SHP77 treated with DMSO at 0.1 percent for 48 hours (cell line): ENCODE measurements around the gene LTBP1.
"Not testable (repeated sequence)": the region's sequence is repeated elsewhere in the genome, so short reads cannot be mapped to it uniquely, and the experiment has no call there.

Experiments used
- DNase-seq: peaks from one replicate; lab custom pipeline; 2025; lab: John Stamatoyannopoulos, UW

The LTBP1 gene

DNA sequence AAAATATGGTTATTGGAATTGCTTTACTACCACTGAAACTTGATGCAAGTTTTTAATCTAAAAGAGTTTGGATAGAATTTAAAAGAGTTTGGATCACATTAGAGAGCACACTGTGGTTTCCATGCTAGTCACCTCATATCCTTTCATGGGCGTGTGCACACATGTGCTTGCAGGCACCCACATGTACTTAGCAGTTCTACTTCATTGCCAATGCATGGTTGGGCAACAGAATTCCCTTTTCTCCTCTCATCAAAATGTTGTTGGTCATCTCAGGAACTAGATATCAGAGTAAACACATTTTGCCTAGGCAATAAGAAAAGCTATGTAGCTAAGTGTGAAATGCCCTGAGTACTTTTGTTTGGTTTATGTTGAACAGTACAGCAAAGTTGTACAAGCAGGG, 275.6 kb downstream of the LTBP1 start:
- no peak for DNase-seq

DNA sequence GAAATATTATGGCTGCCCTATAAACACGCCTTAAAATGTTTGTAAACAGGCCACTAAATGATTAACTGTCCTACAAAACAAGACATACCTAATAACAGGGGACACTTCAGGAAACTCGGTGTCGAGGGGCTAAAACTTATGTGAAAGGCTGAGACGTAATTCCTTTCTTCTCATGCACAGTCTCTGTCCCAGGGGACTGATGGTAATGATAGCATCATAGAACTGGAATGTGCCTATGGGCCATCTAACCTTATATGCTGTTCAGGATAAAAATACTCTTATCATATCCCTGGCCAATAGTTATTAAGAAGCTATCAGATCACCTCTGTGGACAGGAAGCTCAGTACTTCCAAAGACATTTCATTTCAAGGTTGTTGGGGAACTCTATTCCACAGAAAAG, 277.1 kb downstream of the LTBP1 start:
- no peak for DNase-seq

DNA sequence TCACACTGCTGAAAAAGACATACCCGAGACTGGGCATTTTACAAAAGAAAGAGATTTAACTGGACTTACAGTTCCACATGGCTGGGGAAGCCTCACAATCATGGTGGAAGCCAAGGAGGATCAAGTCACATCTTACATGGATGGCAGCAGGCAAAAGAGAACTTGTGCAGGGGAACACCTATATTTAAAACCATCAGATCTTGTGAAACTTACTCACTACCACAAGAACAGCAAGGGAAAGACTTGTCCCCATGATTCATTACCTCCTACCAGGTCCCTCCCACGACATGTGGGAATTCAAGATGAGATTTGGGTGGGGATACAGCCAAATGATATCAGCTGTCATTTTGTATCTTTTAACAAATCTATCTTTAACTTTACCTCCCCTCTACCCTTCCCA, 278.6 kb downstream of the LTBP1 start:
- no peak for DNase-seq

DNA sequence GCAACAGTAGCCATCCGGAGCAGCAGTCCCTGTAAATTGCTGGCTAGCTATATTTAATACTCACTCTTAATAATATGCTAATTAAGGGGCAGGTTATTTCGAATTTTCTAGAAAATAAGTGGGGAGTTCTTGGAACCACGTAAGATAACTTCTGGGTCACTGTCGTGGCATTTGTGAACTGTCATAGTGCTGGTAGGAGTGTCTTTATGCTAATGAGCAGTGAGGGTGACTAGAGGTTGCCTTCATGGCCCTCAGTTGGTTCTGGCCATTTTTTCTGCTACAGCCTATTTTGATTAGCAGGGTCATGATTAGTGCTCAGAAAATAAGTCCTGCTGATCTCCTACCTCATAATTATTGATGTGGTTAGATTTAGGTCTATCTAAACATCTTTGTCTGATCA, 279.8 kb downstream of the LTBP1 start:
- DNase-seq, result no peak

DNA sequence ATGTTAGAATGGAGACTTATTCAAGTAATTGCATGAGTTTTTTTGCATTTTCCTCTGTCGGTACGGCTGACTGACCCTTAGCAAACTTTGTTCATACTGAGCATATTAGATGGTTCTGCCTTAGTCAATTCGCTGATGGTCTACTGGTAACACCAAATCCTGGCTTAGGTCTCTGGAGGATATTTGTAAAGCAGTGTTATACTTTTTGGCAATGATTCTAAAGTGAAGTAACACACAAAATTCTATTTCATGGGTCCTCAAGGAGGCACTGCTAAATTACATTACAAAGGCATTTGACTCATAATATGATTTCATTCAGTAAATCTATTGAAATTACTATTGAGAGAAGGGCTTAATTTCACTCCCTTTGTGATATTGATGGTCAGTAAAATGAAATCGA, 282.9 kb downstream of the LTBP1 start:
- DNase-seq, result no peak

DNA sequence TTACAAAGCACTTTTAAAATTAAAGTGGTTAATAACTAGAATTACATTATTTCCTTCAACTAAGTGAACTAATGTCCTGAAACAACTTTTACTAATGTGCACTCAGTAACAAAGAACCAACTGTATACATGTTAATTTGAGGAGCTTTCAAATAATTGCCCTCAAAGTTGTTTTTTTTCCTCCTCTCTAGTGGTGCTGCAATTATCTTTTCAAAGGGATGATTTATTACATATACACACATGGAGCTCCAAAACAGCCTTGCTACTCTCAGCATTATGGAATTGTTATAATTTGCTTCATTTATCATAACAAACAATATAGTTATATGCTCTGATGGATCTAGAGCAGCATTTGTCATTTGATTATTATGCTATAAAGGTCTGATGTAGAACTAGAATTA, 283.4 kb downstream of the LTBP1 start:
- no peak for DNase-seq

DNA sequence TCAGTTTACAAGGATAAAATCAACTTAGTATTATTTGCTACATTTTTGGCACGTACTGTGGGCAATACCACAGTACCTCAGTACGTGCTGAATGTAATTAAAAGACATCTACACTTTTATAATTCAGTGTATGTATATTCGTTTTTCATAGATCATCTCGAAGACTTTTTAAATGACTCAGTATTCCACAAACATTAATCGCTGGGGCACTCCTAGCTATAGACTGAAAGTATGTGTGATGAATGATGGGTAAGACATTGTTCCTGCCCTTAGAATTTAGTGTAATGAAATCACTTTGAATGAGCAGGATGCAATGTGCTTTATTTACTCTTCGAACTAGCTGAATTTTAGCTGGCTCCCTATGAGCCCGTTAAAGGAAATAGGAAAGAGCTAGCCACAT, 284.1 kb downstream of the LTBP1 start:
- DNase-seq, result no peak

DNA sequence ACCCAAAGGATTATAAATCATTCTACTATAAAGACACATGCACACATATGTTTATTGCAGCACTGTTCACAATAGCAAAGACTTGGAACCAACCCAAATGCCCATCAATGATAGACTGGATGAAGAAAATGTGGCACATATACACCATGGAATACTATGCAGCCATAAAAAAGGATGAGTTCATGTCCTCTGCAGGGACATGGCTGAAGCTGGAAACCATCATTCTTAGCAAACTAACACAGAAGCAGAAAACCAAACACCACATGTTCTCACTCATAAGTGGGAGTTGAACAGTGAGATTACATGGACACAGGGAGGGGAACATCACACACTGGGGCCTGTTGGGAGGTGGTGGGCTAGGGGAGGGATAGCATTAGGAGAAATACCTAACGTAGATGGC, 288.8 kb downstream of the LTBP1 start:
- not testable (repeated sequence) for DNase-seq

DNA sequence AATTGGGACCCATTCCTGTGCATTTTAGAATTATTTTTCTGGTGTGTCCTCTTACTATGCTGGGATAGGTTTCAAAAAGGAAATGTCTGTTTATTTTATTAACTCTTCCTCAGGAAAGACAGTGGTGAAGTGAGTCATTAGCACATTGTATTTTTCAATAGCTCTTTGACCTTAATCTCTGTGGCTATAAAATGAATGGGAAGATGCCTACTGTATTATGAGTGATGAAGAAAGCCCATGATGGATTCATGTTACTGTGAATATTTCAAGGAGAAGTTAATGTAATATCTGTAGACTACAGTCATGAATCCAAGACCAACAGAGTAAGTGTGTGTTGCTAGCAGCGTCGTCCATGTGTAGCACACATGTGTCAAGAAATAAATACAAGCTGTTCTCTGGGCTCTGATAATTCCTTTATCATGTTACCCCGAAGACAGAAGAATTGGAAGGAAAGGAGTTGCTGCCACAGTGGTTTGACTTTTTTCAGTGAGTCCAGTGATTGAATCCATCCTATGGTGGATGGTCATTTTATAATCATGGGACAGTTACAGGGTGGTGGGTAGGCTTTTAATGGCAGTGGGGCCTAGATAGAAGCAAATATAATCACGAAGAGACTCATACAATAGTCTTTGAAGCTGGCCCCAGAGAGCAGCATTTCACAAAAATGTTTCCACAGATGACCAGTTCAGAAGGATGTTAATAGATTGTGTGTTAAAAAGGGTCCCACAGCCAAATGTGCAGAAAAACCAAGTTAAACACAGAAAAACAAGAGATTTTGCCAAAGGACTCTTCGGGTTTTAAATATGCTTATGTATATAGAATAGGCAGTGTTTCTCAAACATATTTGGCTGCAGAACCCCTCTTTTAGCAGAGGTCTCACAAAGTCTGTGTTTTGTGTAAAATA, 290.0 kb downstream of the LTBP1 start:
- DNase-seq, result no peak

DNA sequence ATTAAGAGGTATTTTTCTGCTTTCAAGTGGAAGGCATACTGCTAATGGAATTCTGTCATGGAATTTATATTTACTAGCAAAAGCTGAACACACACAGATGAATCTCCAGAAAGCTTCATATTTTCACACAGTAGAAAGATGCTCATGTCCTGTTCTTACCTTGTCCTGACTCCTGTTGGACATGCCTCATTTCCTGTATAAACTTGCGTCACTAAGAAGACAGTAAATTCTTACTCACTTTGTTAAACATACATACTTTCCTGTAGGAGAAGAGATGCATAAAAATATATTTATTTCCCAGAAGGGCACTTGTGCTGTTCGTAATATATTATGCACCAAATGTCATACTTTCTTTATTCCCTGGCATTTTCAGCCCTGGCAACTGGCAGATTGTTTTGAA, 291.4 kb downstream of the LTBP1 start:
- DNase-seq, result no peak

DNA sequence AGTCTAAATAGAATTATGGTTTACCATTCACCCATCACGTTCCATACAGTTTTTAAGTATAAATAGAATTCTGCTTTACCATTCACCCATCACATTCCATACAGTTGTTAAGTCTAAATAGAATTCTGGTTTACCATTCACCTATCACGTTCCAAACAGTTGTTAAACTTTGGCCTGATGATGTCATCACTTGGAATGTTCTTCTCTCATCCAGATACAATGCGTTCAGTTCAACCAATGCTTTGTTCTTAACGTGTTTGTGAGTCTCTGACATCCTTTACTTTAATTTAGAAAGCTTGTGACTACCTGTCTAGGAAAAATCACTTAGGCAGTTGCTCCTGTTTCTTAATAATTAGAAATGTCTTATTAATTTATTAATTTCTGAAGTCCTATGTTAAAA, 293.4 kb downstream of the LTBP1 start:
- DNase-seq, result no peak

DNA sequence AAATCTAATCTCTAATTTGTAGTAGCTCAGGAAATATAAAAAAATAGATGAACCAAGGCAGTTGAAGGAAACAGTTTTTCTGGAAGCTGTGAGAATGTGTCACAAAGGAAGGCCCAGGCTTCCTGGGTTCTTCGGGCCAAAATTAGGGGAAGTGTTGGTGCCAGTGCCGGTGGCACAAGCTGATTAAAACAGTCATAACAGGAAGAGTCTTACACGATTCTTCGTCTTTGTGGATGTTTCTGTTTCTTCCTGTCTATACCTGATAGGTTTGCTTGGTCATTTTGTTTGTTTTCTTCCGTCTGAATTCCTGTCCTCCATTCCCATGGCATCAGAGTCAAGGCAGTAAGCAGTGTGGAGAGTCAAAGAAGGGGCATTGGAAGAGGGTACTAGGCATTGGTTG, 294.3 kb downstream of the LTBP1 start:
- no peak for DNase-seq

DNA sequence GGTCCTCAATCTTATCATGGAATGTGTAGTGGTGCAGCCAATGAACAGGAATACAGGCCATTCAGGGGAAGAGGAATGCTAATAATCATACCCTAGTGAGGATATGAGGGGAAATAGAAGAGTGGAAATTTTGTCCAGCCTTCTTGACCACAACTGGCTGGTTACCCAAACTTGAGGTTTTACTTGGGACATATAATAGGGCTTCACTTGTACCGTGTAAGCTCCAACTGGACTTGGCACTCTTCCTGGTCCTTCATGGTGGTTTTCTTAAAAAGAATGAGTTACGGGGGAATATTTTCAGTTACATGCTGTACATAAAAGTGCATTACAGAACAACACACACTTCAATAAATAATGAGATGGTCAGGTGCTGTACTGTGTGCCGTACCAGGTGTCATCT, 294.8 kb downstream of the LTBP1 start:
- DNase-seq, result no peak

DNA sequence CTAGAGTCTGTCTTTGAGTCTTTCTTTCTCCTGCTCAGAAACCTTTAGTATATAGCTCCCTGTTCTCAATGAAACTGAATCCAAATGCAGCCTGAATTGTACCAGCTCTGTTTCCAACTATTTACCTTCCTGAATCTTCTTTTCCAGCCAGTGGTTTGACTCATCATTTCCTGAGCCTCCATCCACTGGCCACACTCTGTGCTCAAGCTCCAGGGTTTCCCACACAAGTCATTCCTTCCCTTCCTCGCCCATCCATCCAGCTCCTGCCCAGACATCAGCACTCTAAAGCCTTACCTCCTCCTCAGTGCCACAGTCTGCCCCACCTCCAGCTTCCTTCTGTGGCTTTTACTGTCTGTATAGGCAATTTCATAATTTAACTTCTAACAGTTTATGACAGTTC, 296.1 kb downstream of the LTBP1 start:
- no peak for DNase-seq

DNA sequence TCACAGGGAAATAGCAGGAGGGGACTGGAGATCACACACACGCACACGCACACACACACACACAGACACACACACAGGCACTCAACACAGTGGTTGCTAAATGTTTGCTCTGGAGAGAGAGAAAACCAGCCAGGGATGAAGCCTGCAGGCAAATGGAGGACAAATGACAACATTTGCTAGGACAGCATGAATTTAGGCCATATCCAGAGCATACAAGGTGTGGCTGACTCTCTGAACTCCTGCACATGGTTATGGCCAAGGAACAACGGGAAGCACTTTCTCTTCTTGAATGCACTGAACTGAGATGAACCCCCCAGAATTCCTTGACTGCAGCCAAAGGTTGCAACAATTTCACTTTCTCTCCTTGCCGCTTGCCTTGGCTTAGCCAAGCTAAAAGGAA, 299.7 kb downstream of the LTBP1 start:
- no peak for DNase-seq

DNA sequence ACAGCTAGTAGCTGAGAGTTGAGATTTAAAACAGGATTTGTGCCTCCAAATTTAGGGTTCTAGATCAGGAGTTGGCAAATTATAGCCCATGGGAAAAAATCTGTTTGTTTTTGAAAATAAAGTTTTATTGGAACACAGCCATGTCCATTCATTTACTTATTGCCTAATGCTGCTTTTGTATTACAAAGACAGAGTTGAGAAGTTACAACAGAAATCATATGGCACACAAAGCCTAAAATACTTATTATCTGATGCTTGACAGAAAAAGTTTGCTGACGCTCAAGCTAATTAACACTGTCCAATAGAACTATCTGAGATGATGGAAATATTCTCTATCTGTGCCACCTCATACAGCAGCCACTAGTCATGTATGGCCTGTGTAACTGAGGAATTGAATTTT, 300.6 kb downstream of the LTBP1 start:
- no peak for DNase-seq

DNA sequence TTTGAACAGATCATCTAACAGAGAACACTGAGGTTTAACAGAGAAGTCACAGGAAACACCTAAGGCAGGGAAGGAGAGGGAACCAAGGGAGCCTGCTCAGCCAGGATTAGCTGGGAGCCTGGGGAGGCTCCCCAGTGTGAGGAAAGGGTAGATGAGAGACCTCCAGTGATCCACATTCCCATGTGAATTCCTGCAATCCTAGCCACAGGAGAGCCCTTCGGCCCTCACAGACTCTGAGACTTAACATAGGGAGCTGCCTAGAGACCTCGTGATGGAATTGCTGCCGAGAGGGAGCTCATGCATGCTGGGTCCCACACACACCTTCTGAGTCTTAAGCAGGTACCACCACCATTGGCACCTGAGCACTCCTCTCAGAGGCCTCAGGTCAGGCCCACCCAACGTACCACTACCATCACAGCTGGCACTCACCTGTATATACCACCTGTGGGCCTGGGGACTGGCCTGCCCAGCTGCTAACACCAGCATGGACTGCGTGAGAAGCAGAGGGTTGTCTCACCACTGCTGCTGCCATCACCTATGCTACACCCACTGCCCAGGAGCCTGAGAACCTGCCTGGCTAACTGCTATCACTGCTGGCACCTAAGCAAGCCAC, 303.8 kb downstream of the LTBP1 start:
- DNase-seq, result no peak

DNA sequence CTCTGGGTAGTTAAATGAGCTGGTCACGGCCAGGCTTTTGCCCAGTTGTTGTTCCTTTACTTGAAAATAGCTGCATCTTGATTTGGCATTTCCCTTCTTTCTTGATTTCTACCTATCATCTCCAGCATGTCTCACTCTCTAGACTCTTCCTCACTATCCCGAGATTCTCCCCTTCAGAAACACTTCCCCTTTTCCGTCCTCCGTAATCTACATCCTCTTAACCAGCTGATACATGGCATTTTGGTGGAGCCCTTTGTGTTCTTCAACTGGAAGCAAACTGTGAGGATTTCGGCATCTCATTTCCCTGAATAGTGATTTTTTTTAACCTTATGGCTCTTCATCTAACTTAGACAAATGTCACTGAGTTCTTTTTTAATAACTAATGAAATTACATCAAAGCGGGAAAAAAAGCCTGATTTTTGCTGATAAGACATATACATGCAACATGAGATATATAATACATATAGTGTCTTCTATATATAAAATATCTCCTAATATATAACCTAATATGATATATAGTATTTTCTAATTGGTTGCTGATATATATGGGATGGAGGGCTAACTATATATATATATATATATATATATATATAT, 309.5 kb downstream of the LTBP1 start:
- DNase-seq, result no peak

DNA sequence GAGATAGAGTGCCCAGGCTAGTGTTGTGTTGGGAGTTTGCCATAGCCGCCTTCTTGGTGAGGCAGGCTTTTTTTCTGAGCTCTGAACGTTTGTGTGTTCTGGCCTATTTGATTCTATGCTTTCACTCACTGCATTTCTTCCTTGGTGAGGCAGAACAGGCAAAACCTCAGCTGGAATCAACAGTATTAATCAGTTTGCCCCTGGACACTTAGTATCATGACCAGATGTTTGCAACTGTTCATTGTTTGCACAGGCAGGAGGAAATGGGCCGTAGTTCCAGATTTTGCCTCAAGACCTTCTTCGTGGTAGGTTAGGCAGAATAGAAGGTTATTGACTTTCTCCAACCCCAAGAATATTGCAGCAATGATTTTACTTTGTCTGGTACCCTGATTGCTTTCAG, 311.6 kb downstream of the LTBP1 start:
- DNase-seq, result no peak

DNA sequence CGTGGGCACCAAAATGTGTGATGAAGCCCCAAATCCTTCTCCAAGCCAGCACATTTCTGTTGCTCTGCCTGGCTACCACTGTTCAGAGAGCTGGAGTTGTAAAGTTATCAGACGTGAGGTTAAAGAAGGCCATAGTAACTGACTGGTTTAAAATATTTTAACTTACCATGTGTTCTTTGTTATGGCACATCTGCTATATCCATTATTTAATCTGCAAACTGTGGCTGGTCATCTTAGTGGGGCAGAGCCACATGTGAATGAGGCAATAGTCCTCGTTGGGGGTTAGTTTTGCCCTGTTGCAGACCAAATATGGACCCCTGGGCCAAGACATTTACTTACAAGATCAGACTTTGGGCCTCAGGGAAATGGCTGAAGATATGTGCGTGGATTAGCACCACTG, 315.3 kb downstream of the LTBP1 start:
- no peak for DNase-seq

DNA sequence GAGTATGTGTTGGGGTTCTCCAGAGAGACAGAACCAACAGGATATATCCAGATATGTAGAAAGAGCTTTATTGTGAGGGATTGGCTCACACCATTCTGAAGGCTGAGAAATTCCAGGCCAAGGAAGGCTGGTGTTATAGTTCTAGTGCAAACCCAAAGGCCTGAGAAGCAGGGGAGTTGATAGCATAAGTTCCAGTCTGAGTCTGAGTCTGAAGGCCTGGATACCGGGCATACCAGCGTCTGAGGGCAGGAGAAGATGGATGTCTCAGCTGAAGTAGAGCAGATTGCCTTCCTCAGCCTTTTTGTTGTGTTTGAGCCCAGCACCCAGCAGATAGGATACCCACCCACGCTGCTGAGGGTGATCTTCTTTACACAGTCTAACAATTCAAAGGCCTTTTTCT, 318.0 kb downstream of the LTBP1 start:
- DNase-seq, result no peak

DNA sequence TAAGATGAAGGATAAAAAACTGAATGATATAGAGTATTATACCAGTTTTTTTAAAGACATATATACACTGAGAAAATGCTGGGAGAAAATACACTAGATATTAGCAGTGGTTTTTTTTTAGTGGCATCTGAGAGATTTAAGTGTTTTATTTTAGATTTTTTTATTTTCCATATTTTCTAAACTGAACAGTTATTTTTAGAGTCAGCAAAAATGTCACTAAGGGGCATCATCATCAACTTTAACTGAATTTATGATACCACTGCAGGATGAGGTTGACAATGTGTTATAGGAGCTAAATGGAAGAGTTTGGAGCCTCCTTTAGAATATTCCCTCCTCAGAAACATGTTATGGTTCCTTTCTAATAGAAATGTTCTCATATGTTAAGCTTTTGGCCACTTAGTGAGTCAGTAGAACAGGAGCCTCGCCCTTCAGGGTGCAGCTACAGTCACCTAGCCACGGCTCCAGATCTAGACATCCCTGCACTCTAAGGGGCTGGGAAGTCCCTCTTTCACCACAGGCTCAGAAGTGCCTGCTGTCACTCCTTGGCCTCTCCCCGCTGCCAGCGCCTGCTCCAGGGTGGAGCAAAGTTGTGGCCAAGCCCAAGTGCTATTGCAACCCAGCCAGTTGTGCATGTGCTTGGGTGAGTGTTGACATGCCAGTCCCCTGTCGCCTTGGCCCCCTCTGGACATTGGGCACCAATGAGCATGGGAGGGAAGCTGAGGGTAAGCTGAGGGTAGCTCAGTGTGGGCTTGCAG, 319.0 kb downstream of the LTBP1 start:
- DNase-seq, result no peak

DNA sequence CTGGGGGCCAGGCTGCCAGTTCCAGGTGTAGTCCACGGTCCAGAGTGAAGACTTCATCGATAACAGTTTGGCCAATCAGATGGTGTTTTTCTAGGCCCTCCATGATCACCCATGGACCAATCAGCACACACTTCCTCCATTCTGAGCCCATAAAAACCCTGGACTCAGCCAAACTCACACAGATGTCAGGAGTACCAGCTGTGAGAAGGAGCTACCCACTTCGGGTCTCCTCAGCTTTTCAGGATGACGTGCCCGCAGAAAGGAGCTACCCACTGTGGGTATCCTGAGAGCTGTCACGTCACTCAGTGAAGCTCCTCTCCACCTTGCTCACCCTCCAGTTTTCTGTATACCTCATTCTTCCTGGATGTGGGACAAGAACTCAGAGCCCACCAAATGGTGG, 319.7 kb downstream of the LTBP1 start:
- no peak for DNase-seq
